GM12878 (cell line): ENCODE measurements around the gene RAC2. TPM values are rescaled to one million over a fixed set of nuclear protein-coding genes. Genes with fewer than 3 reads are reported as not detected.

ENCODE experiments used
- ATF3 ChIP-seq: IDR thresholded peaks from 2 replicates; pipeline ENCODE4 v1.6.1; 2011; ENCODE audit warnings: low read depth, mild to moderate bottlenecking, low read length, moderate library complexity, borderline replicate concordance; ENCODE audit errors: extremely low read depth
- BMI1 ChIP-seq: fragments of 450-650 bp; IDR thresholded peaks from 2 replicates; pipeline ENCODE4 v1.6.1; 2016; ENCODE audit warnings: mild to moderate bottlenecking, moderate library complexity, borderline replicate concordance
- CBFB ChIP-seq: IDR thresholded peaks from 2 replicates; pipeline ENCODE4 v1.6.1; 2016; ENCODE audit warnings: antibody characterized with exemption, low read depth
- CREB1 ChIP-seq: IDR thresholded peaks from 2 replicates; pipeline ENCODE4 v1.6.1; 2012; ENCODE audit warnings: low read depth, mild to moderate bottlenecking, inconsistent platforms
- DPF2 ChIP-seq: fragments of 450-650 bp; IDR thresholded peaks from 2 replicates; pipeline ENCODE4 v1.6.1; 2017; ENCODE audit warnings: mild to moderate bottlenecking
- ELK1 ChIP-seq: IDR thresholded peaks from 2 replicates; pipeline ENCODE4 v1.6.1; 2012; ENCODE audit warnings: low read depth, low read length, improper control_type of control experiment
- EP300 ChIP-seq, 2 experiments: fragments of 150-350 bp in 1 of 2; IDR thresholded peaks; 2 replicates each; pipeline ENCODE4 v1.6.1; 2011 to 2012; ENCODE audit warnings: low read depth in 2 of 2, low read length in 2 of 2, borderline replicate concordance in 1 of 2, improper control_type of control experiment in 1 of 2, inconsistent platforms in 1 of 2; ENCODE audit not compliant: control insufficient read depth in 1 of 2
- ETV6 ChIP-seq, 2 experiments: fragments of 450-650 bp in 1 of 2; IDR thresholded peaks in 1 of 2; conservative IDR thresholded peaks in 1 of 2; 2 replicates each; pipeline ENCODE4 v1.6.1; 2014; ENCODE audit warnings: antibody characterized with exemption in 1 of 2, borderline replicate concordance in 1 of 2, low read depth in 1 of 2, mild to moderate bottlenecking in 1 of 2, moderate library complexity in 1 of 2
- HDAC6 ChIP-seq: fragments of 200-600 bp; sonication (generic); IDR thresholded peaks from one replicate; pipeline ENCODE4 v1.8.0; 2017; ENCODE audit warnings: antibody characterized with exemption; ENCODE audit not compliant: unreplicated experiment
- IKZF1 ChIP-seq: fragments of 450-650 bp; conservative IDR thresholded peaks from 2 replicates; pipeline ENCODE4 v1.6.1; 2017; ENCODE audit warnings: antibody characterized with exemption, mild to moderate bottlenecking
- MYB ChIP-seq: fragments of 150-350 bp; IDR thresholded peaks from 2 replicates; pipeline ENCODE4 v1.6.1; 2014; ENCODE audit warnings: mild to moderate bottlenecking, low read depth, low read length, borderline replicate concordance
- NFIC ChIP-seq: IDR thresholded peaks from 2 replicates; pipeline ENCODE4 v1.6.1; 2012; ENCODE audit warnings: low read depth, mild to moderate bottlenecking, inconsistent platforms, low read length, moderate library complexity
- PAX5 ChIP-seq: IDR thresholded peaks from 2 replicates; pipeline ENCODE4 v1.6.1; 2011; ENCODE audit warnings: low read depth, low read length, borderline replicate concordance
- RCOR1 ChIP-seq: conservative IDR thresholded peaks from 2 replicates; pipeline ENCODE4 v1.6.1; 2012; ENCODE audit warnings: low read depth, low read length, improper control_type of control experiment
- RELA ChIP-seq: fragments of 450-650 bp; IDR thresholded peaks from 2 replicates; pipeline ENCODE4 v1.8.0; 2014; ENCODE audit warnings: borderline replicate concordance; ENCODE audit not compliant: partially characterized antibody
- SPI1 ChIP-seq: IDR thresholded peaks from 2 replicates; pipeline ENCODE4 v1.6.1; 2011; ENCODE audit warnings: low read depth, mild to moderate bottlenecking, low read length, moderate library complexity, borderline replicate concordance; ENCODE audit not compliant: insufficient read depth
- SREBF1 ChIP-seq: IDR thresholded peaks from 2 replicates; pipeline ENCODE4 v1.6.1; 2012; ENCODE audit warnings: mild to moderate bottlenecking, low read length
- TCF7 ChIP-seq: IDR thresholded peaks from 2 replicates; pipeline ENCODE4 v1.6.1; 2014; ENCODE audit warnings: antibody characterized with exemption, borderline replicate concordance
- USF2 ChIP-seq: IDR thresholded peaks from 2 replicates; pipeline ENCODE4 v1.6.1; 2011; ENCODE audit warnings: low read depth, low read length, improper control_type of control experiment, borderline replicate concordance
- ZNF207 ChIP-seq: fragments of 450-650 bp; IDR thresholded peaks from 2 replicates; pipeline ENCODE4 v1.6.1; 2014; ENCODE audit warnings: antibody characterized with exemption, mild to moderate bottlenecking, borderline replicate concordance
- ZNF622 ChIP-seq: fragments of 450-650 bp; IDR thresholded peaks from 2 replicates; pipeline ENCODE4 v1.6.1; 2017; ENCODE audit warnings: mild to moderate bottlenecking, inconsistent platforms
- polyA plus RNA-seq, 11 experiments: library from polyadenylated mRNA; depleted of rRNA in 4 of 11; unstranded in 6 of 11; stranded (reverse) in 5 of 11; fragments of >200 nt; fragmentation: Nextera tagmentation in 4 of 11; fragmentation: Illumina TruSeq in 1 of 11; extraction: Ambion mirVana in 4 of 11; extraction: Trizol in 1 of 11; gene quantifications; 1 replicate in 1 of 11; 2 replicates in 10 of 11; pipeline versions ENCODE4 v1.2.1 to v1.2.3, GENCODE V29; 2011 to 2016; ENCODE audit warnings: inconsistent platforms in 2 of 11, missing spikeins in 2 of 11, low read depth in 1 of 11
- total RNA-seq, 4 experiments: library from RNA; depleted of rRNA in 3 of 4; stranded (reverse); fragments of >200 nt in 3 of 4; fragmentation: Illumina TruSeq in 1 of 4; extraction: Trizol in 1 of 4; gene quantifications; 2 replicates each; pipeline versions ENCODE4 v1.2.1 to v1.2.3, GENCODE V29; 2013 to 2021

The RAC2 gene
- total and polyA plus RNA-seq, 10 of the 15 experiments (the other 5 are each of a cell fraction or from before 2014, with no cell fraction given), result 102 to 386 (median 304) TPM

- TF ChIP-seq MYB, result no peak
- TF ChIP-seq ETV6 (conservative IDR thresholded peaks at IDR 0.05 in 1 of 2, IDR thresholded peaks at IDR 0.05 in 1 of 2; ENCODE audit: borderline replicate concordance in 1 of 2, low read depth in 1 of 2), result no peak
- TF ChIP-seq RELA, result no peak
- TF ChIP-seq IKZF1, result peak; percentile 29; the same call in 1 of the 2 replicates
- TF ChIP-seq CBFB, result no peak
- TF ChIP-seq SREBF1, result no peak
- TF ChIP-seq ELK1, result no peak
- no peak for TF ChIP-seq RCOR1
- no peak for TF ChIP-seq NFIC
- no peak for TF ChIP-seq USF2
- peak; percentile 38; the same call in 1 of the 2 replicates for TF ChIP-seq SPI1
- no peak for TF ChIP-seq CREB1
- no peak for TF ChIP-seq TCF7
- TF ChIP-seq ZNF622, result no peak
- no peak for TF ChIP-seq ZNF207
- TF ChIP-seq HDAC6, result no peak
- TF ChIP-seq ATF3, result no peak
- no peak for TF ChIP-seq DPF2
- TF ChIP-seq PAX5, result peak; percentile 47; the same call in 1 of the 2 replicates
- TF ChIP-seq BMI1, result no peak
- no peak for TF ChIP-seq EP300 (IDR thresholded peaks at IDR 0.05; ENCODE audit: borderline replicate concordance in 1 of 2, control insufficient read depth in 1 of 2, low read depth in 2 of 2, low read length in 2 of 2)
Observed at GRCh38 chr22:37279331-37280181, 35.5 kb upstream of the RAC2 start (continued).
